ENCODE measurements around the gene DCBLD1. TPM values are rescaled to one million over a fixed set of nuclear protein-coding genes. Genes with fewer than 3 reads are reported as not detected.

Gene DCBLD1
- total RNA-seq, 1 donor from 2014 or later: 9.1 TPM

DNA sequence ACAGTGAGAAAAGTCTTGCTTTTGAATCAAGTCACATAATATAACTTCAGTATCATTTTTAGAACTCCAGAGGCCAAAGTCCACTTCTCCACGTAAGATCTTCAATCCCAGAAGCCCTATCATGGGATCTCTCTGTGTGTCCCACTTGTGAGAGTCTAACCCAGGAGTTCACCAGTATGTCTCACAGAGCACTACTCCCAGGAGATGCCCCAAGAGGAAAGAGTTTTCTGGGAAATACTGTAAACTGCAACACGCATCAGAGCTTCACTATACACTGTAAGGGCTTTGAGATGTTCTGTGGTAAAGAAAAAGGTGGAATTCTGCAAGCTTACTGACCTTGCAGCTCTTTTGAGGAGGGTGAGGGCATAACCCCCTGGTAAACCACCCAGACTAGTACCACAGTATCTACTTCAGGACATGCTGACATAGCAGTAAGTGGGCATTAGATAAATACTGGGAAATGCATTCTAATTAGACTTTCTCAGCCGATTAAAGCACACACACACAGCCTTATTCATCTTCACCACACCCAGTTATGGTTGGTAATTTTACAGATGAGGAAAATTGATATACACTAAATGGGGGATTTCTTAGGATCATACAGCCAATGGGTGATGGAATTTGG is 12.3 kb downstream of the DCBLD1 start:
- H3K9me3 Mint-ChIP-seq: no peaks in the 10 kb centered on the region
- H3K4me1 Mint-ChIP-seq: peaks cover 7% of the 10 kb centered on the region
- no peaks in the 10 kb centered on the region for H3K36me3 Mint-ChIP-seq (ENCODE audit: low read depth)
- no peaks in the 10 kb centered on the region for H3K27me3 Mint-ChIP-seq (ENCODE audit: low read depth)
- no peak for DNase-seq (ENCODE audit: low read depth, low spot score)
- no peak overlapping the region for H3K27ac Mint-ChIP-seq (ENCODE audit: unreplicated experiment)
- no peak overlapping the region for H3K4me3 Mint-ChIP-seq
- TF ChIP-seq, protein P1, sequence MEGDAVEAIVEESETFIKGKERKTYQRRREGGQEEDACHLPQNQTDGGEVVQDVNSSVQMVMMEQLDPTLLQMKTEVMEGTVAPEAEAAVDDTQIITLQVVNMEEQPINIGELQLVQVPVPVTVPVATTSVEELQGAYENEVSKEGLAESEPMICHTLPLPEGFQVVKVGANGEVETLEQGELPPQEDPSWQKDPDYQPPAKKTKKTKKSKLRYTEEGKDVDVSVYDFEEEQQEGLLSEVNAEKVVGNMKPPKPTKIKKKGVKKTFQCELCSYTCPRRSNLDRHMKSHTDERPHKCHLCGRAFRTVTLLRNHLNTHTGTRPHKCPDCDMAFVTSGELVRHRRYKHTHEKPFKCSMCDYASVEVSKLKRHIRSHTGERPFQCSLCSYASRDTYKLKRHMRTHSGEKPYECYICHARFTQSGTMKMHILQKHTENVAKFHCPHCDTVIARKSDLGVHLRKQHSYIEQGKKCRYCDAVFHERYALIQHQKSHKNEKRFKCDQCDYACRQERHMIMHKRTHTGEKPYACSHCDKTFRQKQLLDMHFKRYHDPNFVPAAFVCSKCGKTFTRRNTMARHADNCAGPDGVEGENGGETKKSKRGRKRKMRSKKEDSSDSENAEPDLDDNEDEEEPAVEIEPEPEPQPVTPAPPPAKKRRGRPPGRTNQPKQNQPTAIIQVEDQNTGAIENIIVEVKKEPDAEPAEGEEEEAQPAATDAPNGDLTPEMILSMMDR (conservative IDR thresholded peaks at IDR 0.05): no peak

DNA sequence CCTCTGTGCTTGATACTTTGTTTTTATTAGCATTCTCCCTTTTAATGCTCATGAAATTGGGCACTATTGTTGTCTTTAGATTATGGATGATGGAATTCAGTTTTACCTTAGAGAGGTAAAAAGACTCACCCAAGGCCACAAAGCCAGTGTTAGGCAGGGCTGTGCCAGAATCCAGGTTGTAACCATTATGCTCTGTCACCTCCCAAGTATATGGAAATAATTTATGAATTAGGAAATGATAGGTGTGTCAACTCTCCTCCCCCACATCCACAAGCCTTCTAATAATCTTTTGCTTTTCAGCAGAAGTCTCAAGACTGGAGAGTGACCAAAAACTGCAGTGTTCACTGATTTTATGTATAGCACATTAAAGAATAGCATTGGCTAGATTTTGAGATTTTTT is 13.0 kb downstream of the DCBLD1 start:
- TF ChIP-seq, protein P1 (conservative IDR thresholded peaks at IDR 0.05): no peak
- Mint-ChIP-seq H3K4me3 (no peak overlapping the region), H3K27ac (ENCODE audit: unreplicated experiment) (no peak overlapping the region)

DNA sequence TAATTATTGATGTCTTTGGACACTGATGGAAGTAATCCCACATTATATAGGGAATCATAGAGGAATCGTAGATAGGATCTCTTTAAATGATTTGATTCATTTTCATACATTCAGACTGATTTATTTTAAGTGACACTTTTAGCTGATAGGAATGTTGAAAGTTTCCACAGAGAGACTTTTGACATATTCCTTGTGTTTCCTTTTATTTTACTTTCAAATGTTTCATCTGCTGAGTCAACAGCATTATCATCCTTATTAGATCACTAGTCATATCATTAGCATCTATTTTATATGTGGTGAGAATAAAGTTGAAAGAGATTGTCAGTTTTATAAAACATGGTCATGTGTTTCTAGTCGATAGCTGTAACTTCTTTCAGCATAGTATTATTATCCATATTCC is 13.4 kb downstream of the DCBLD1 start:
- TF ChIP-seq, protein P1 (conservative IDR thresholded peaks at IDR 0.05): no peak
- Mint-ChIP-seq H3K36me3 (ENCODE audit: low read depth) (no peaks in the 10 kb centered on the region), H3K4me1 (peaks cover 7% of the 10 kb centered on the region)

More for the DNA sequence above, 13.0 kb downstream of the DCBLD1 start:
- no peak for DNase-seq (ENCODE audit: low read depth, low spot score)
- no peaks in the 10 kb centered on the region for H3K9me3 Mint-ChIP-seq
- peaks cover 7% of the 10 kb centered on the region for H3K4me1 Mint-ChIP-seq
- H3K36me3 Mint-ChIP-seq (ENCODE audit: low read depth): no peaks in the 10 kb centered on the region
- no peaks in the 10 kb centered on the region for H3K27me3 Mint-ChIP-seq (ENCODE audit: low read depth)

DNA sequence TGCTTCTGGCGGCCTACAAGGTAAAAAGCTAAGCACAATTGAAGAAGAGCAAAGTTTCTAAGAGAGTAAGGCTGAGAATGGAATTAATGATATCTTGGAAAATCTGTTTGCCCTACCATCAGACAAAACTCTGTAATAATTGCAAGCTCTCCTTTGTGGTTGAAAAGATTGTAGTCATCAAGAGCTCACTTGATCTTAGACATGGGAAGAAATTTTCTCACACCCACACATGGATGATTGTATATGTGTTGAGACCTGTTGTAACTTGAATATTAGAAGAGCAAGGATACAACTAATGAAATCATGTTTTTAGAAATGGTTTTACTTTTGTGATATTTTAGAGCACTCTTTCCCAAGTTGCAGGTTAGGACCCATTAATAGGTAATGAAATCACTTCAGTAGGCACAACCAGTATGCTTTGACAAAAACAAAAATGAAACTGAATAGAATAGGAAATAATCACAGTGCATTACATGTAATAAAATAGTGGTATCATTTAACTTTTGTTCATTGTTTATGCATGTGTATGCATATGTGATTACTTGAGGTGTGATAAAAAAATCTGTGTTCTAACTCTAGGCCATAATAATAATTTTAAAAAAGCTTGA is 14.0 kb downstream of the DCBLD1 start:
- no peaks in the 10 kb centered on the region for H3K9me3 Mint-ChIP-seq
- TF ChIP-seq, protein P1 (conservative IDR thresholded peaks at IDR 0.05): no peak
- no peak overlapping the region for H3K4me3 Mint-ChIP-seq
- H3K27ac Mint-ChIP-seq (ENCODE audit: unreplicated experiment): no peak overlapping the region
- no peak for DNase-seq (ENCODE audit: low read depth, low spot score)
- no peaks in the 10 kb centered on the region for H3K27me3 Mint-ChIP-seq (ENCODE audit: low read depth)
- H3K36me3 Mint-ChIP-seq (ENCODE audit: low read depth): no peaks in the 10 kb centered on the region
- H3K4me1 Mint-ChIP-seq: peaks cover 7% of the 10 kb centered on the region

More for the DNA sequence above, 13.4 kb downstream of the DCBLD1 start:
- no peak for DNase-seq (ENCODE audit: low read depth, low spot score)
- Mint-ChIP-seq H3K9me3 (no peaks in the 10 kb centered on the region), H3K27ac (ENCODE audit: unreplicated experiment) (no peak overlapping the region), H3K4me3 (no peak overlapping the region), H3K27me3 (ENCODE audit: low read depth) (no peaks in the 10 kb centered on the region)

GRCh38 chr6:117497237-117497636 is 14.8 kb downstream of the DCBLD1 start:
- no peak for DNase-seq (ENCODE audit: low read depth, low spot score)
- Mint-ChIP-seq H3K4me1 (peaks cover 7% of the 10 kb centered on the region), H3K4me3 (no peak overlapping the region), H3K9me3 (no peaks in the 10 kb centered on the region), H3K36me3 (ENCODE audit: low read depth) (no peaks in the 10 kb centered on the region), H3K27me3 (ENCODE audit: low read depth) (no peaks in the 10 kb centered on the region), H3K27ac (ENCODE audit: unreplicated experiment) (no peak overlapping the region)
- TF ChIP-seq, protein P1 (conservative IDR thresholded peaks at IDR 0.05): no peak

Measured in neural crest cell (in vitro differentiated cells).